Stimulated activated CD4-positive, alpha-beta T cell treated with anti-CD3 and anti-CD28 coated beads, TNF-alpha, amount 100 ng/mL, for 48 hours (primary cell): ENCODE measurements around the gene TAC4.
A peak's percentile ranks its signal among the peaks of the same experiment; 100 is the strongest.

ENCODE experiments used
- DNase-seq, 3 donors: peaks; one replicate each; pipeline ENCODE4 v3.0.0-alpha.2; 2020; ENCODE audit warnings: low read depth in 3 of 3

TAC4 gene

GRCh38 chr17:49848019-49848473, at the start of gene TAC4:
TSS of gene TAC4 (minus strand) at chr17:49848069. CDS start at chr17:49848017, 52 bp downstream.
- no peak for DNase-seq

- DNase-seq = no peak
Observed at GRCh38 chr17:49896860-49897259, 49.0 kb upstream of the TAC4 start.

GRCh38 chr17:49896222-49896621, 48.4 kb upstream of the TAC4 start:
- DNase-seq = no peak

GRCh38 chr17:49895812-49896211, 47.9 kb upstream of the TAC4 start:
- DNase-seq = no peak

- DNase-seq = no peak
Observed at GRCh38 chr17:49894761-49895160, 46.9 kb upstream of the TAC4 start.

GRCh38 chr17:49891694-49892389, 44.0 kb upstream of the TAC4 start:
- no peak for DNase-seq

- DNase-seq = no peak
Observed at GRCh38 chr17:49891271-49891670, 43.4 kb upstream of the TAC4 start.

GRCh38 chr17:49890852-49891251, 43.0 kb upstream of the TAC4 start:
- no peak for DNase-seq

GRCh38 chr17:49890077-49890821, 42.4 kb upstream of the TAC4 start:
- no peak for DNase-seq

GRCh38 chr17:49889500-49889899, 41.6 kb upstream of the TAC4 start:
- DNase-seq = no peak

GRCh38 chr17:49887744-49888360, 40.0 kb upstream of the TAC4 start:
- no peak for DNase-seq

GRCh38 chr17:49887086-49887743, 39.3 kb upstream of the TAC4 start:
- DNase-seq = no peak

GRCh38 chr17:49886036-49886435, 38.2 kb upstream of the TAC4 start:
- no peak for DNase-seq

GRCh38 chr17:49882434-49882833, 34.6 kb upstream of the TAC4 start:
- DNase-seq = no peak

- no peak for DNase-seq
Observed at GRCh38 chr17:49881054-49881402, 33.2 kb upstream of the TAC4 start.

GRCh38 chr17:49880291-49881053, 32.6 kb upstream of the TAC4 start:
- peak; percentile 53 to 69 (median 58) for DNase-seq

GRCh38 chr17:49878931-49879904, 31.3 kb upstream of the TAC4 start:
- no peak for DNase-seq

- DNase-seq = no peak
Observed at GRCh38 chr17:49875685-49876084, 27.8 kb upstream of the TAC4 start.

GRCh38 chr17:49874911-49875310, 27.0 kb upstream of the TAC4 start:
- no peak for DNase-seq

- DNase-seq = no peak
Observed at GRCh38 chr17:49873926-49874325, 26.1 kb upstream of the TAC4 start.
